Ishikawa (cell line): ENCODE results near the gene ZKSCAN3.
A peak's percentile ranks its signal among the peaks of the same experiment; 100 is the strongest.

Experiments used
- CEBPB ChIP-seq: IDR thresholded peaks from 2 replicates; pipeline ENCODE4 v1.6.1; 2012
- CREB1 ChIP-seq: IDR thresholded peaks from 2 replicates; pipeline ENCODE4 v1.6.1; 2012; ENCODE audit warnings: low read depth
- EGR1 ChIP-seq: IDR thresholded peaks from 2 replicates; pipeline ENCODE4 v1.6.1; 2012
- EP300 ChIP-seq: IDR thresholded peaks from 2 replicates; pipeline ENCODE4 v1.6.1; 2012; ENCODE audit warnings: borderline replicate concordance
- FOXM1 ChIP-seq: IDR thresholded peaks from 2 replicates; pipeline ENCODE4 v1.6.1; 2012; ENCODE audit warnings: low read depth, borderline replicate concordance
- NFIC ChIP-seq: IDR thresholded peaks from 2 replicates; pipeline ENCODE4 v1.6.1; 2012
- RAD21 ChIP-seq: IDR thresholded peaks from 2 replicates; pipeline ENCODE4 v1.6.1; 2012; ENCODE audit warnings: low read depth
- REST ChIP-seq: IDR thresholded peaks from 2 replicates; pipeline ENCODE4 v1.6.1; 2012; ENCODE audit warnings: low read depth, mild to moderate bottlenecking
- TAF1 ChIP-seq: IDR thresholded peaks from 2 replicates; pipeline ENCODE4 v1.6.1; 2012; ENCODE audit warnings: low read depth, mild to moderate bottlenecking
- TCF12 ChIP-seq: IDR thresholded peaks from 2 replicates; pipeline ENCODE4 v1.6.1; 2012; ENCODE audit warnings: low read depth
- TEAD4 ChIP-seq: IDR thresholded peaks from 2 replicates; pipeline ENCODE4 v1.6.1; 2012
- YY1 ChIP-seq: IDR thresholded peaks from 2 replicates; pipeline ENCODE4 v1.6.1; 2012; ENCODE audit warnings: low read depth
- ZBTB7A ChIP-seq: IDR thresholded peaks from 2 replicates; pipeline ENCODE4 v1.6.1; 2012; ENCODE audit warnings: low read depth
- TF ChIP-seq, protein P1 (sequence below): IDR thresholded peaks from 2 replicates; pipeline ENCODE4 v1.6.1; 2012
- TF ChIP-seq, protein P2 (sequence below): IDR thresholded peaks from 2 replicates; pipeline ENCODE4 v1.6.1; 2012

The ZKSCAN3 gene

DNA sequence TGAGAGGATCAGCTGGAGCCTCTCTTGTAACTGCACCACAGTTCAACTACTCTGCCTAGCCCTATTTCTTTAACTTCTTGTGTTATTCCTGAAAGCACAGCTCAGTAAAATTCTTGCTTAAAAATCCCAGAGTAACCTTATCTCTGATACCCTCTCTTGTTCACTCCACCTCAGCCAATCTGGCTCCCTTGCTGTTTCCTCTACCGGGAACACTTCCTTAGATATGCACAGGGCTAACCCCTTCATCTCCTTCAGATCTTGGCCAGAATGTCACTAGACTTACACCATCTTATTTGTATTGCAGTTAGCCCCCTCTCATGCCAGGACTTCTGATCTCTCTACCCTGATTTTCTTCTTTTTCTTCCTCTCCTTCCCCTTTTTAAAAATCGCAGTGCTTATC lies 2.6 kb upstream of the ZKSCAN3 start:
- TF ChIP-seq CREB1: no peak
- TF ChIP-seq, protein P1, sequence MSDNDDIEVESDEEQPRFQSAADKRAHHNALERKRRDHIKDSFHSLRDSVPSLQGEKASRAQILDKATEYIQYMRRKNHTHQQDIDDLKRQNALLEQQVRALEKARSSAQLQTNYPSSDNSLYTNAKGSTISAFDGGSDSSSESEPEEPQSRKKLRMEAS: no peak
- no peak for TF ChIP-seq TEAD4
- TF ChIP-seq ZBTB7A: no peak
- no peak for TF ChIP-seq NFIC
- TF ChIP-seq FOXM1: no peak
- TF ChIP-seq EP300: no peak
- no peak for TF ChIP-seq REST
- no peak for TF ChIP-seq YY1
- no peak for TF ChIP-seq EGR1
- no peak for TF ChIP-seq RAD21
- no peak for TF ChIP-seq CEBPB
- TF ChIP-seq TCF12: no peak
- no peak for TF ChIP-seq TAF1
- TF ChIP-seq, protein P2, sequence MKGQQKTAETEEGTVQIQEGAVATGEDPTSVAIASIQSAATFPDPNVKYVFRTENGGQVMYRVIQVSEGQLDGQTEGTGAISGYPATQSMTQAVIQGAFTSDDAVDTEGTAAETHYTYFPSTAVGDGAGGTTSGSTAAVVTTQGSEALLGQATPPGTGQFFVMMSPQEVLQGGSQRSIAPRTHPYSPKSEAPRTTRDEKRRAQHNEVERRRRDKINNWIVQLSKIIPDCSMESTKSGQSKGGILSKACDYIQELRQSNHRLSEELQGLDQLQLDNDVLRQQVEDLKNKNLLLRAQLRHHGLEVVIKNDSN: no peak

- TF ChIP-seq TEAD4 (no peak), REST (no peak), ZBTB7A (no peak), EGR1 (no peak), RAD21 (no peak), EP300 (no peak), CEBPB (no peak), FOXM1 (no peak), NFIC (no peak)
These were observed 329 bp upstream of the ZKSCAN3 start for GRCh38 chr6:28349344-28349891.

- peak; percentile 64 for TF ChIP-seq NFIC
- no peak for TF ChIP-seq CREB1
These were observed 1.3 kb downstream of the ZKSCAN3 start for GRCh38 chr6:28351087-28351486.

DNA sequence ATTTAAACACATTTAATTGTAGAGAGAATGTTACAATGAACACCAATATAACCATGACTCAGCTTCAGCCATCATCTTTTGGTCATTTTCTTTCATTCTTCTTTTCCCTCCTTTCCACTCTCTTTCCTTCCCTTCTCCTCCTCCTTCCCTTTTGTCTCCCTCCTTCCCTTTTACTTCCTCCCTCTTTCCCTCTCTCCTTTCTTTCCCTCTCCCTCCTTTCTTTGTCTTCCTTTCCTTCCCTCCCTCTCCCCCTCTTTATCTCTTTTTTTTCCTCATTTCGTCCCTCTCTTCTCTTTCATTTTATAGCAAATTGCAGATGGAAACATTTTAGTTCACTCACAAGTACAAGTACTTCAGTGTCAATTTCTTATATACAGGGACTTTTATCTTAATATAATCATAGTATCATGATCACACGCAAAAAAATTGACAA lies 1.8 kb downstream of the ZKSCAN3 start:
- TF ChIP-seq CREB1 (no peak), TEAD4 (no peak), CEBPB (no peak), REST (no peak), FOXM1 (no peak), YY1 (no peak)
- TF ChIP-seq, protein P2: no peak
- TF ChIP-seq, protein P1: no peak

DNA sequence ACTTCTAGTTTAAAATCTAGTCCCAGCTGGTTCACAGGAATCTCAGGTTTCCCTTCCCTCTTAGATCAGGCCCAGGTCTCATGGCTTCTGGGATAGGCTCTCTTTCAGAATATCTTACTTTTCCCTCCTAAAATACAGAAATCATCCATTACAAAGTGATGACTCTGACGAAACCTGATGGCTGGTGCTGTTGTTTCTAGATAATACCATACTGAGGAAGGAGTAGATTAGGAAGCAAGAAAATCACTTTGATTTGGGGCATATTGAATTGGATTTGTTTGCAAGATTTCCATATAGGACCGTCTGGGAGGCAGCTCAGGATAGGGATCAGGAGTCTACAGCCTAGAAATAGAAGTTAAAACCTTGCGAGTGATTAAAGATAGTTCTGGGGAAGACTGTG lies 3.6 kb downstream of the ZKSCAN3 start:
- TF ChIP-seq TAF1: no peak
